DMS 273 (cell line): ENCODE results near the gene ACP2.

Experiments used
- DNase-seq: peaks from one replicate; lab custom pipeline; 2025; ENCODE audit not compliant: unreplicated experiment; lab: John Stamatoyannopoulos, UW

The ACP2 gene

DNA sequence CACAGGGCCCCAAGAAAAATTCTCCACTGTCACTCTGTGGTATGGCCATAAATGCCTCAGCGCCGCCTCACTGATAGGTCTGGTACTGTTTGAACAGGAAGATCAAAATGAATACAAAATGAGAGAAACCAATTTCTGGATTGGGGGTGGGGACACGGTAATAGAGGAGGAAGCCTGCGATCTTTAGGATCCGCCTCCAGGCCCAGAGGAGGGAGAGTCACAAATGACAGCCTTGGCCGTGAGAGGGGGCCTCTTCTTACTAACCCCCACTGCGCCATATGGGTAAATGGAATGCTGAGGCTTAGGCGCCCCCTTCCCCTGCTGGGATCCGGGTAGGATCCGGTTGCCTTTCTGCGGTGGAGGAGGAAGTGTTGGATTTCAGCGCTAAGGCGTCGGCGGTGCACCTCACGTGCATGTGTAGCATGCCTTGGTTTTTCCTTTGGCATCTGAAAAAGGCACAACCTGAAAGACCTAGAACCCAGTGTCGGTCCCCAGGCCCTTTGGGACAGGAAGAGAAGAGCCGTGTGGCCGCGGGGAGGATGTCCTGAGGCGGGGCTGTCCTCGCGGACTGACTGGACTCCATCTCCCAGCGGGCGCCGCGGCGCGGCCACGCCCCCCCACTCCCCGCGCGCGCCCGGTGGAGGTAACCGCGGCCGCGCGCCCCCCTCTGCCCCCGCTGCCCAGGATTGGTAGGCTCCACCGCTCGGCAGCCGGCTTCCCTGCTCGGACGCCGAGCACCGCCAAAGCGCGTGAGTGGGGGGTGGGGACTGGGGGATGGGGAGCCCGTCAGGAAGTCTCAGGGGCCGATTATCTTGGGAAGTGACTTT lies 20.6 kb upstream of the ACP2 start:
- DNase-seq: peak; percentile 93

DNA sequence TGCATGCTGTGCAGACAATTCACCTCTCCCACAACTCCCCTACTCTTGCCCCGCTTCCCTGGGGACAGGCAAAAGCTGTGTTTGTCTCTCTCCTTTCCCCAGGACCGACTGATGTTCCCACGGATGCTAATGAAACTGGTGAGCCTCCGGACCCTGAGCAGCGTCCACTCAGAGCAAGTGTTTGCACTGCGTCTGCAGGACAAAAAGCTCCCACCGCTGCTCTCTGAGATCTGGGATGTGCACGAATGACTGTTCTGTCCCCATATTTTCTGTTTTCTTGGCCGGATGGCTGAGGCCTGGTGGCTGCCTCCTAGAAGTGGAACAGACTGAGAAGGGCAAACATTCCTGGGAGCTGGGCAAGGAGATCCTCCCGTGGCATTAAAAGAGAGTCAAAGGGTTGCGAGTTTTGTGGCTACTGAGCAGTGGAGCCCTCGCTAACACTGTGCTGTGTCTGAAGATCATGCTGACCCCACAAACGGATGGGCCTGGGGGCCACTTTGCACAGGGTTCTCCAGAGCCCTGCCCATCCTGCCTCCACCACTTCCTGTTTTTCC lies 19.9 kb upstream of the ACP2 start:
- no peak for DNase-seq

- DNase-seq: no peak
Observed at GRCh38 chr11:47267876-47268275, 19.3 kb upstream of the ACP2 start.

DNA sequence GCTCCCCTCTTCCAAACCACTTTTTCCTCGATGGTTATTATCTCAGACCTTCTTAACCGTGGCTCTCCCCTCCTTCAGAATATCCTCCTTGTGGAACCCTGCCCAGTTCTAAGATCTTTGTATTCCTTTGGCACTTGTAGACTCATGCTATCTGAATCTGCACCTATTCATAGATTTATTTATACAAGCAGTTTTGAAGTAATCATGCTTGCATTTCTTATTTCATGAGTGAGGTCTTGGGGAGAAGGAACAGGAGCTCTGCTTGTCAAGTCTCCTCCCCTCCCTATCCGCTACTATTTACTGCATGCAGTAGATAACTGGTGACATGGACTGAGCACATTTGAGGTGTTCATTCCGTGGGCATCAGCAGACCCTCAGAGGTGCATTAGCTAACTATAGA lies 15.9 kb upstream of the ACP2 start:
- DNase-seq: no peak

DNA sequence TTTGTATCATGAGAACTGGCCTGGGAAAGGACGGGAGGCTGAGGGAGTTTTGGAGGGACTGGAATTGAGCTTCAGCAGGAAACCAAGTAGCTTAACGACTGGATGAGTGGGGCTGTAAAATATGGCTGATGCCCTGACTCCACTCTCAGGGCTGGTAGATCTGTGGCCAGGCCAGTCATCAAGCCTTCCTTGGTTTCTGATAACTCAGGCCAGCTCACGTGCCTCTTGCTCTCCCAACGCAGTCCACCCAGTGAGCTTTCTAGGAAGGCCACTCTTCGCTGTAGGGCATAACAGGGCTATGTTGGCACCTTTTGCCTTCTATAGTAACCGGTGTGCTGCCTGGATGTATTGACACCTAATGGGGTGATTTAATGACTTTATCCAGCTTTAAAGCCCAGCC lies 15.5 kb upstream of the ACP2 start:
- no peak for DNase-seq

GRCh38 chr11:47261291-47261800 lies 12.7 kb upstream of the ACP2 start:
- DNase-seq: no peak

- no peak for DNase-seq
Observed at GRCh38 chr11:47260366-47260765, 11.8 kb upstream of the ACP2 start.

DNA sequence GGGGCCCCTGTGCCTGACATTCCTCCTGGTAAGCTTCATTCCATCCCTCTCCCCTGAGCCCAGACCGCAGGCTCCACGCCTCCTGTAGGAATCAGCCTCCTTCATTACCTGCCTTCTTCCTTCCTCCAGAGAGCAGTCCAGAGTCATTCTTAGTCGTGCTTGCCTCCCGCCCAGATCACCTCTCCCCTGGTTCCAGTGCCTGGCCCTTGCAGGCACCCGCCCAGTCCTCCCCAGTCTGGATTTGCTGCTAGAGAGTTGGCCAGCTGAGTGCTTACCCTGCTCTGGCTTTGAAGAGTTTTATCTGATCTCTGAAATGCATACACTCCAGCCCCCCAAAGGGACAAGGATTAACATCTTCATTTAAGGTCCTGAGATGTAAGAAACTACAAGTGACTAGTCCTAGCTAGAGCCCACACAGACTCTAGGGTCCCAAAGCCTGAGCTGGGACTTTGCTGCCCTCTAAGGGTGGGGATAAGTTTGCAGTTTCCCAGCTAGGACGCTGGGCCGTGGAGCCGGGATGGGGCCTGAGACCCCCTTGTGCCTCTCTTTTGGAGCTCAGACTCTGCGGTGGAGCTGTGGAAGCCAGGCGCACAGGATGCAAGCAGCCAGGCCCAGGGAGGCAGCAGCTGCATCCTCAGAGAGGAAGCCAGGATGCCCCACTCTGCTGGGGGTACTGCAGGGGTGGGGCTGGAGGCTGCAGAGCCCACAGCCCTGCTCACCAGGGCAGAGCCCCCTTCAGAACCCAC lies 10.8 kb upstream of the ACP2 start:
- peak; percentile 57 for DNase-seq

GRCh38 chr11:47258317-47258902 lies 9.8 kb upstream of the ACP2 start:
- DNase-seq: no peak

DNA sequence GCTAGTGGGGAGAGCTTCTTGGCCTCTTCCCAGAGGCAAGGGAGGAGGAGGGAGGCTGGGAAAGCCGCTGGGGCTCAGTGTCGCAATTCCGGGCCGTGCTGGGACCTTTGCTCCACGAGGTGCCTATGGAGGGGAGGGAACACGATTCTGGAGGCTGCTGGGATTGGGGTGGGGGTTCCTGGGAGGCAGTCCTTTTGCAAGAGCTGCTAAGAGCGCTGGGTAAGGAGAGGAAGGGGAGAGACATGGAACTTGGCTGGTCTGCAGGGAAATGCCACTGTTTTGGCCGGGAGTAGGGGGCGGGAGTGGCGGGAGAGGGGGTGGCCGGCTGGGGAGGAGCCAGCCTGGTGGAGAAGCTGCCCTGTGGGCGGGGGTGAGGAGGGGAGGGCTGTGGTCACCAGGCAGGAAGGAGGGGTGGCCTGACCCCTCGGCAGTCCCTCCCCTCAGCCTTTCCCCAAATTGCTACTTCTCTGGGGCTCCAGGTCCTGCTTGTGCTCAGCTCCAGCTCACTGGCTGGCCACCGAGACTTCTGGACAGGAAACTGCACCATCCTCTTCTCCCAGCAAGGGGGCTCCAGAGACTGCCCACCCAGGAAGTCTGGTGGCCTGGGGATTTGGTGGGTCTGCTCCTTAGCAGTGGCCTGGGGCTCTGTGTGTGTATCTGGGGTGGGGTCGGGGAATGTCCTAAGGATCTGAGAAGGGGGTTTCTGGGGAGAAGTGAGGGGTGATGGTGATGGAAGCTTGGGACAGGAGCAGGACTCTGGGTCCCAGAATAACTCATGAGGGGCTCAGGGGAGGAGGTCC lies 9.1 kb upstream of the ACP2 start, which contains the start of gene NR1H3:
Gene NR1H3 (plus strand): TSS at position 480 of the 800 bp plus-strand sequence. CDS start 1,221 bp downstream, outside the sequence.
- DNase-seq: peak; percentile 59

GRCh38 chr11:47257177-47257516 lies 8.5 kb upstream of the ACP2 start:
- DNase-seq: no peak

DNA sequence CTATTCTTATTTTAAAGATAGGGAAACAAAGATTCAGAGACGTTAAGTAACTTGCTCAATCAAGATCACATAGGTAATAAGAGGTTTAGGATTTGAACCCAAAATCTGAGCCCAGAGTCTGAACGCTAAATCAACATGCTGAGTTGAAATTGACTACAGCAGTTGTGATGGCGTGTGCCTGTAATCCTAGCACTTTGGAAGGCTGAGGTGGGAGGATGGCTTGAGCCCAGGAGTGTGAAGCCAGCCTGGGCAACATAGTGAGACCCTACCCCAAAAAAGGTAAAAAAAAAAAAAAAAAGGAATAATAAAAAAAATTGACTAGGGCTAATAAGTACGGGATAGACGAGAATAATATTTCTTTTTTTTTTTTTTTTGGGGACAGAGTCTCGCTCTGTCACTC lies 7.8 kb upstream of the ACP2 start:
- DNase-seq: no peak

- DNase-seq: no peak
Observed at GRCh38 chr11:47254386-47254785, 5.8 kb upstream of the ACP2 start.

GRCh38 chr11:47253660-47254059 lies 5.0 kb upstream of the ACP2 start:
- no peak for DNase-seq

DNA sequence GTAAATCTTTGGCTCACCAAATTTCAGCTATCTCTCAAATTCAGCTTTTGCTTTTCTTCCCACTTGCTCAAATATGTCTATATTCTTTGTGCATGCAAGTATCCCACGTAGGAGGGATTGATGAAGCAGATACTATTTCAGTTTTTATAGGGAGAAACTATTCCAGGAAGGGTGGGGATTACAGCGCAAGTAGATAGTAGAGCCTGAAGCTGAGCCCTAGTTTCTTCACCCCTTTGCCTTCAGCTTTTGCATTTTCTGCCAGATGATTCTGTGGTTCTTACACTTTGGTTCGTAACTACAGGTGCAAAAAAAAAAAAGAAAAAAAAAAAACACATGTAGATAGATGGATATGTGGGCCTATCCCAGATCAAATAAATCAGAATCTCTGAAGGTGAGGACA lies 3.1 kb upstream of the ACP2 start:
- no peak for DNase-seq

- DNase-seq: no peak
Observed at GRCh38 chr11:47249378-47249715, 733 bp upstream of the ACP2 start.

- no peak for DNase-seq
Observed at GRCh38 chr11:47248304-47248663, 330 bp downstream of the ACP2 start.

- DNase-seq: no peak
Observed at GRCh38 chr11:47247502-47247901, 1.1 kb downstream of the ACP2 start.

- DNase-seq: no peak
Observed at GRCh38 chr11:47245611-47246357, 2.8 kb downstream of the ACP2 start.
